ENCODE measurements around the gene CCDC57.

Gene CCDC57

GRCh38 chr17:82172486-82173160 lies 40.0 kb downstream of the CCDC57 start:
- no peak overlapping the region for H3K4me3 ChIP-seq (ENCODE audit: low read length)
- no peak for DNase-seq
- no peaks in the 10 kb centered on the region for H4K20me1 ChIP-seq (ENCODE audit: insufficient read depth, low read length)
- H3K4me2 ChIP-seq (ENCODE audit: low read depth, low read length), result no peak overlapping the region
- H3K4me1 ChIP-seq (ENCODE audit: low read length), result no peaks in the 10 kb centered on the region
- H2AFZ ChIP-seq (ENCODE audit: low read length), result no peak overlapping the region
- H3K36me3 ChIP-seq (replicated peaks; ENCODE audit: insufficient read depth, low read length), result no peaks in the 10 kb centered on the region
- TF ChIP-seq EZH2 (optimal IDR thresholded peaks at IDR 0.05; ENCODE audit: low read depth, low read length) (no peak), CTCF (IDR thresholded peaks at IDR 0.05; ENCODE audit: low read length) (no peak), EZH2phosphoT487 (IDR thresholded peaks at IDR 0.05; ENCODE audit: low read length) (no peak)
- H3K9me3 ChIP-seq (replicated peaks; ENCODE audit: insufficient read depth, low read length), result no peaks in the 10 kb centered on the region
- no peaks in the 10 kb centered on the region for H3F3A ChIP-seq (ENCODE audit: insufficient read depth, low read length)
- H3K79me2 ChIP-seq (ENCODE audit: low read length), result no peaks in the 10 kb centered on the region
- no peaks in the 10 kb centered on the region for H3K9me2 ChIP-seq (replicated peaks; ENCODE audit: insufficient read depth, low read length)
- no peak overlapping the region for H3K9ac ChIP-seq (ENCODE audit: low read length)
- no peak overlapping the region for H3K27ac ChIP-seq (ENCODE audit: low read length)
- no peaks in the 10 kb centered on the region for H3K27me3 ChIP-seq (replicated peaks; ENCODE audit: insufficient read depth, low read length)

GRCh38 chr17:82171750-82172375 lies 40.8 kb downstream of the CCDC57 start:
- no peaks in the 10 kb centered on the region for H3K27me3 ChIP-seq (replicated peaks; ENCODE audit: insufficient read depth, low read length)
- no peak for TF ChIP-seq EZH2 (optimal IDR thresholded peaks at IDR 0.05; ENCODE audit: low read depth, low read length)
- no peak for TF ChIP-seq EZH2phosphoT487 (IDR thresholded peaks at IDR 0.05; ENCODE audit: low read length)
- no peak for TF ChIP-seq CTCF (IDR thresholded peaks at IDR 0.05; ENCODE audit: low read length)
- no peak overlapping the region for H3K4me3 ChIP-seq (ENCODE audit: low read length)
- no peaks in the 10 kb centered on the region for H3F3A ChIP-seq (ENCODE audit: insufficient read depth, low read length)
- no peaks in the 10 kb centered on the region for H3K4me1 ChIP-seq (ENCODE audit: low read length)
- H3K9ac ChIP-seq (ENCODE audit: low read length), result no peak overlapping the region
- no peak overlapping the region for H2AFZ ChIP-seq (ENCODE audit: low read length)
- no peaks in the 10 kb centered on the region for H4K20me1 ChIP-seq (ENCODE audit: insufficient read depth, low read length)
- H3K79me2 ChIP-seq (ENCODE audit: low read length), result no peaks in the 10 kb centered on the region
- H3K9me3 ChIP-seq (replicated peaks; ENCODE audit: insufficient read depth, low read length), result no peaks in the 10 kb centered on the region
- no peaks in the 10 kb centered on the region for H3K9me2 ChIP-seq (replicated peaks; ENCODE audit: insufficient read depth, low read length)
- no peak overlapping the region for H3K4me2 ChIP-seq (ENCODE audit: low read depth, low read length)
- no peak overlapping the region for H3K27ac ChIP-seq (ENCODE audit: low read length)
- no peaks in the 10 kb centered on the region for H3K36me3 ChIP-seq (replicated peaks; ENCODE audit: insufficient read depth, low read length)
- DNase-seq, result no peak

GRCh38 chr17:82170412-82170961 lies 42.2 kb downstream of the CCDC57 start:
- H3K4me2 ChIP-seq (ENCODE audit: low read depth, low read length), result no peak overlapping the region
- H3K36me3 ChIP-seq (replicated peaks; ENCODE audit: insufficient read depth, low read length), result no peaks in the 10 kb centered on the region
- DNase-seq, result no peak
- no peak overlapping the region for H2AFZ ChIP-seq (ENCODE audit: low read length)
- H3K4me1 ChIP-seq (ENCODE audit: low read length), result no peaks in the 10 kb centered on the region
- no peak overlapping the region for H3K9ac ChIP-seq (ENCODE audit: low read length)
- no peaks in the 10 kb centered on the region for H3K9me2 ChIP-seq (replicated peaks; ENCODE audit: insufficient read depth, low read length)
- H3K27me3 ChIP-seq (replicated peaks; ENCODE audit: insufficient read depth, low read length), result no peaks in the 10 kb centered on the region
- no peaks in the 10 kb centered on the region for H3K9me3 ChIP-seq (replicated peaks; ENCODE audit: insufficient read depth, low read length)
- no peaks in the 10 kb centered on the region for H4K20me1 ChIP-seq (ENCODE audit: insufficient read depth, low read length)
- H3K27ac ChIP-seq (ENCODE audit: low read length), result no peak overlapping the region
- no peak for TF ChIP-seq EZH2phosphoT487 (IDR thresholded peaks at IDR 0.05; ENCODE audit: low read length)
- TF ChIP-seq EZH2 (optimal IDR thresholded peaks at IDR 0.05; ENCODE audit: low read depth, low read length), result no peak
- no peak for TF ChIP-seq CTCF (IDR thresholded peaks at IDR 0.05; ENCODE audit: low read length)
- no peaks in the 10 kb centered on the region for H3K79me2 ChIP-seq (ENCODE audit: low read length)
- no peak overlapping the region for H3K4me3 ChIP-seq (ENCODE audit: low read length)
- H3F3A ChIP-seq (ENCODE audit: insufficient read depth, low read length), result no peaks in the 10 kb centered on the region

All from MM.1S (cell line).